ENCODE results near the gene CCDC91.

DNA sequence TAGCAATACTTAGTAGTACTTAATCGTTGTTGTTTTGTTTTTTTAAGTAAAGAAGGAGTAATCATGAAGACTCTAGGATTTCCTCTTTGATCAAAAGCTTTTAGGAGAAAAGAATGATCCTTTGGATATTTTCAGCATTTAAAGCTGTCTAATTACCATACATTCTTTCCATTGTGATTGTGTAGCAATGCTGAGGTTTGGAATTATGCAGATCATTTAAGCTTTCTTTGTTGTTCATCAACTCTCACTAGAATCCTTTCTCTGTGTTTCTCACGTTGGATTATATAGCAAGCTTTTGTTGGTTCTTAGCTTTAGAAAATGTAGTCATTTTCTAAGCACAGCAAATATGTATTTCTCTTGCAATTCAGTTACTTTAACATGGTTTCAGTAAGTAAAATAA is 25.8 kb downstream of the CCDC91 start:
- TF ChIP-seq, protein P1, sequence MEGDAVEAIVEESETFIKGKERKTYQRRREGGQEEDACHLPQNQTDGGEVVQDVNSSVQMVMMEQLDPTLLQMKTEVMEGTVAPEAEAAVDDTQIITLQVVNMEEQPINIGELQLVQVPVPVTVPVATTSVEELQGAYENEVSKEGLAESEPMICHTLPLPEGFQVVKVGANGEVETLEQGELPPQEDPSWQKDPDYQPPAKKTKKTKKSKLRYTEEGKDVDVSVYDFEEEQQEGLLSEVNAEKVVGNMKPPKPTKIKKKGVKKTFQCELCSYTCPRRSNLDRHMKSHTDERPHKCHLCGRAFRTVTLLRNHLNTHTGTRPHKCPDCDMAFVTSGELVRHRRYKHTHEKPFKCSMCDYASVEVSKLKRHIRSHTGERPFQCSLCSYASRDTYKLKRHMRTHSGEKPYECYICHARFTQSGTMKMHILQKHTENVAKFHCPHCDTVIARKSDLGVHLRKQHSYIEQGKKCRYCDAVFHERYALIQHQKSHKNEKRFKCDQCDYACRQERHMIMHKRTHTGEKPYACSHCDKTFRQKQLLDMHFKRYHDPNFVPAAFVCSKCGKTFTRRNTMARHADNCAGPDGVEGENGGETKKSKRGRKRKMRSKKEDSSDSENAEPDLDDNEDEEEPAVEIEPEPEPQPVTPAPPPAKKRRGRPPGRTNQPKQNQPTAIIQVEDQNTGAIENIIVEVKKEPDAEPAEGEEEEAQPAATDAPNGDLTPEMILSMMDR (conservative IDR thresholded peaks at IDR 0.05 in 1 of 2, IDR thresholded peaks at IDR 0.05 in 1 of 2; ENCODE audit: low read depth in 1 of 2, low read length in 2 of 2): no peak
- TF ChIP-seq EZH2 (IDR thresholded peaks at IDR 0.05; ENCODE audit: low read length, missing control alignments): no peak

All from fibroblast of lung (primary cell).